K562 (cell line): ENCODE results near the gene CYP21A2. TPM values are rescaled to one million over a fixed set of nuclear protein-coding genes. Genes with fewer than 3 reads are reported as not detected.
A peak's percentile ranks its signal among the peaks of the same experiment; 100 is the strongest.

Experiments used
- CBX1 ChIP-seq: sonication (generic); IDR thresholded peaks from 2 replicates; pipeline ENCODE4 v1.6.1; 2016; ENCODE audit warnings: antibody characterized with exemption, low read depth, mild to moderate bottlenecking
- CLOCK ChIP-seq: fragments of 250-450 bp; sonication (Bioruptor Pico); IDR thresholded peaks from 2 replicates; pipeline ENCODE4 v1.4.0; 2020; ENCODE audit warnings: mild to moderate bottlenecking, moderate library complexity, borderline replicate concordance
- CTCFL ChIP-seq: IDR thresholded peaks from 2 replicates; pipeline ENCODE4 v1.6.1; 2011; ENCODE audit warnings: borderline replicate concordance, low read depth, mild to moderate bottlenecking, moderate library complexity, low read length; ENCODE audit not compliant: insufficient read depth, poor library complexity, severe bottlenecking
- DPF2 ChIP-seq: fragments of 450-650 bp; IDR thresholded peaks from 2 replicates; pipeline ENCODE4 v1.6.1; 2016
- FOXO4 ChIP-seq: fragments of 450-650 bp; formaldehyde crosslinking; IDR thresholded peaks from 2 replicates; pipeline ENCODE4 v1.4.0; 2020; ENCODE audit warnings: mild to moderate bottlenecking, moderate library complexity
- GABPB2 ChIP-seq: fragments of 250-450 bp; sonication (Bioruptor Pico); conservative IDR thresholded peaks from 2 replicates; pipeline ENCODE4 v1.5.1; 2021; ENCODE audit warnings: mild to moderate bottlenecking
- HMGXB4 ChIP-seq: sonication (generic); formaldehyde crosslinking; IDR thresholded peaks from 2 replicates; pipeline ENCODE4 v1.8.1; 2023; ENCODE audit warnings: mild to moderate bottlenecking, missing genetic modification reagents
- ID3 ChIP-seq, 2 experiments: fragments of 250-450 bp in 1 of 2; fragments of 450-650 bp in 1 of 2; sonication (Bioruptor Pico) in 1 of 2; IDR thresholded peaks; 2 replicates each; pipeline versions ENCODE4 v1.6.1 to v1.8.0; 2016 to 2021; ENCODE audit warnings: mild to moderate bottlenecking in 2 of 2, moderate library complexity in 2 of 2, missing compliant biosample characterization in 1 of 2, missing genetic modification characterization in 1 of 2
- MEF2A ChIP-seq: IDR thresholded peaks from 2 replicates; pipeline ENCODE4 v1.6.1; 2011; ENCODE audit warnings: low read depth, mild to moderate bottlenecking, low read length, moderate library complexity; ENCODE audit not compliant: control insufficient read depth
- POLR2H ChIP-seq: IDR thresholded peaks from 2 replicates; pipeline ENCODE4 v1.6.1; 2016; ENCODE audit warnings: missing genetic modification characterization, low read depth, mild to moderate bottlenecking, control low read depth, missing compliant biosample characterization, moderate library complexity
- RBBP5 ChIP-seq: fragments of 200-600 bp; sonication (generic); IDR thresholded peaks from 2 replicates; pipeline ENCODE4 v1.6.1; 2012; ENCODE audit warnings: borderline replicate concordance, mild to moderate bottlenecking, low read length, control low read depth, inconsistent platforms; ENCODE audit not compliant: insufficient read depth, poor library complexity, severe bottlenecking
- SMAD2 ChIP-seq: fragments of 150-350 bp; IDR thresholded peaks from 2 replicates; pipeline ENCODE4 v1.6.1; 2014; ENCODE audit warnings: low read depth, mild to moderate bottlenecking, low read length
- XRCC4 ChIP-seq: IDR thresholded peaks from one replicate; pipeline ENCODE4 v1.6.1; 2011; ENCODE audit not compliant: insufficient read depth, insufficient read length; ENCODE audit errors: extremely low read depth
- ZNF146 ChIP-seq: IDR thresholded peaks from one replicate; pipeline ENCODE4 v1.6.1; 2018; ENCODE audit warnings: missing compliant biosample characterization; ENCODE audit not compliant: unreplicated experiment
- ZNF444 ChIP-seq: fragments of 250-450 bp; sonication (Bioruptor Pico); IDR thresholded peaks from 2 replicates; pipeline ENCODE4 v1.4.0; 2020; ENCODE audit warnings: mild to moderate bottlenecking, moderate library complexity
- polyA plus RNA-seq, 8 experiments: library from polyadenylated mRNA; depleted of rRNA in 4 of 8; stranded (reverse) in 5 of 8; unstranded in 3 of 8; fragments of >200 nt; fragmentation: Nextera tagmentation in 2 of 8; fragmentation: Illumina TruSeq in 1 of 8; extraction: Ambion mirVana in 2 of 8; extraction: Trizol in 1 of 8; gene quantifications; 2 replicates each; pipeline versions ENCODE4 v1.2.1 to v1.2.3, GENCODE V29; 2011 to 2014; ENCODE audit warnings: inconsistent platforms in 1 of 8, missing spikeins in 1 of 8
- total RNA-seq, 7 experiments: library from RNA; depleted of rRNA in 6 of 7; stranded (reverse); fragments of >200 nt in 6 of 7; fragmentation: Illumina TruSeq in 2 of 7; extraction: Trizol in 2 of 7; gene quantifications; 2 replicates each; pipeline versions ENCODE4 v1.2.1 to v1.2.3, GENCODE V29; 2011 to 2021; ENCODE audit warnings: low replicate concordance in 1 of 7

CYP21A2 gene
- total and polyA plus RNA-seq, 9 of the 15 experiments (the other 6 are each of a cell fraction or from before 2014, with no cell fraction given), result 0.03 to 1.4 (median 0.19) TPM

GRCh38 chr6:32047855-32048766 is 9.9 kb downstream of the CYP21A2 start (continued):
- TF ChIP-seq CTCFL (peak; percentile 10), RBBP5 (no peak), XRCC4 (no peak), FOXO4 (CRISPR knock-in tag) (0 out of 2 replicates have a peak, but pooled peaks have one; percentile 76), POLR2H (tag) (no peak), HMGXB4 (CRISPR knock-in tag) (no peak), GABPB2 (no peak), DPF2 (0 out of 2 replicates have a peak, but pooled peaks have one; percentile 10), MEF2A (no peak), CLOCK (CRISPR knock-in tag) (no peak), SMAD2 (no peak), ZNF146 (CRISPR knock-in tag) (peak; percentile 3), ID3 (CRISPR knock-in tag; IDR thresholded peaks at IDR 0.05) (0 out of 2 replicates have a peak, but pooled peaks have one; percentile 18), ID3 (tag; IDR thresholded peaks at IDR 0.05) (no peak), ZNF444 (CRISPR knock-in tag) (no peak), CBX1 (peak; percentile 75; the same call in 1 of the 2 replicates)
